Smooth muscle cell of the umbilical artery (primary cell): ENCODE results near the gene CBX1. TPM values are rescaled to one million over a fixed set of nuclear protein-coding genes. Genes with fewer than 3 reads are reported as not detected.

Source experiments
- total RNA-seq: library from RNA; depleted of rRNA; stranded (reverse); fragments of >200 nt; gene quantifications from 2 replicates; pipeline ENCODE4 v1.2.3, GENCODE V29; 2014

Gene CBX1
- 47.5 and 56.9 TPM in 2 replicates for total RNA-seq

GRCh38 chr17:48101012-48101720, at the start of gene CBX1:
TSS of gene CBX1 (minus strand) at chr17:48101478. CDS start at chr17:48077004, 24,474 bp downstream.

GRCh38 chr17:48107137-48108055, 6.1 kb upstream of the CBX1 start, which contains the start of gene SNX11:
TSS of gene SNX11 (plus strand) at chr17:48107766. CDS start at chr17:48112044, 4,278 bp downstream.

GRCh38 chr17:48047741-48048383, 53.4 kb downstream of the CBX1 start, which contains the start of gene NFE2L1:
TSS of gene NFE2L1 (plus strand) at chr17:48048359. CDS start at chr17:48051119, 2,760 bp downstream.

GRCh38 chr17:48037036-48037837, 64.0 kb downstream of the CBX1 start, which contains the start of gene COPZ2:
TSS of gene COPZ2 (minus strand) at chr17:48037797. CDS start at chr17:48037777, 20 bp downstream.

Other genes with a start within 250 kb of the CBX1 start
- 0.89 and 1.4 TPM in 2 replicates for gene SP2, start 205.2 kb downstream of the CBX1 start, total RNA-seq
- gene PNPO, start 159.9 kb downstream of the CBX1 start, total RNA-seq: 35.0 and 39.2 TPM in 2 replicates
- gene PRR15L, start 143.6 kb downstream of the CBX1 start, total RNA-seq: not detected in 2 replicates
- gene CDK5RAP3, start 130.4 kb downstream of the CBX1 start, total RNA-seq: 71.8 and 86.1 TPM in 2 replicates
- gene COPZ2, start 63.7 kb downstream of the CBX1 start, total RNA-seq: 33.1 and 95.3 TPM in 2 replicates
- 233 and 532 TPM in 2 replicates for gene NFE2L1, start 53.1 kb downstream of the CBX1 start, total RNA-seq
- gene SNX11, start 6.3 kb upstream of the CBX1 start, total RNA-seq: 14.3 and 19.1 TPM in 2 replicates